ENCODE measurements around the gene NDUFB10.
A peak's percentile ranks its signal among the peaks of the same experiment; 100 is the strongest.

The NDUFB10 gene

DNA sequence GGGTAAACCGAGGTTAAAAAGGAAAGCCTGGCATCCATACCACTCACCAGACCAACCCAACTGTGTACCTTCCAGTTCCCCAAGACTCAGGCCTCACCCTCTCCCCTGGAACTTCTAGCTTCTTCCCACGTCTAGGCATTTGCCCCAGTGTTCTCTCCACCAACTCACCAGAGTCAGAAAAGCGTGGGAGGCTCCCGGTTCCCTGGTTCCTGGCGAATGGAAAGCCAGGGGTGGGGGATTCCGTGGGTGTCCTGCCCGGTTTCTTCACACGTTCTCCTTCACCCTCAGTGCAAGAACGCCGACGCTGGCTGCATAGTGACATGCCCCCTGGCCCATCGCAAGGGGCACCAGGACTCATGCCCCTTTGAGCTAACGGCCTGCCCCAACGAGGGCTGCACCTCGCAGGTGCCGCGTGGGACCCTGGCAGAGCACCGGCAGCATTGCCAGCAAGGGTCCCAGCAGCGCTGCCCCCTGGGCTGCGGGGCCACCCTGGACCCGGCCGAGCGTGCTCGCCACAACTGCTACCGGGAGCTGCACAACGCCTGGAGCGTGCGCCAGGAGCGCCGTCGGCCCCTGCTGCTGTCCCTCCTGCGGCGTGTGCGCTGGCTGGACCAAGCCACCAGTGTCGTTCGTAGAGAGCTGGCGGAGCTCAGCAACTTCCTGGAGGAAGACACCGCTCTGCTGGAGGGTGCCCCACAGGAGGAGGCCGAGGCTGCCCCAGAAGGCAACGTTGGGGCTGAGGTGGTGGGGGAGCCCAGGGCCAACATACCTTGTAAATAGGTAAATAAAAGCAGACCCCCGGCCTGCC lies 9.0 kb downstream of the NDUFB10 start:
- H3K36me3 ChIP-seq = peaks cover 3 to 7% (median 4%) of the 10 kb centered on the region in 3 donors
- H3K9me3 ChIP-seq = no peaks in the 10 kb centered on the region
- no peaks in the 10 kb centered on the region for H3K27me3 ChIP-seq
- DNase-seq = no peak
- H3K4me1 ChIP-seq = peaks cover 0 to 40% (median 27%) of the 10 kb centered on the region in 4 donors
- intact Hi-C loops (cut with DNase I; ENCODE audit: low total_unique reads) = no loop called here
- TF ChIP-seq, protein P1, sequence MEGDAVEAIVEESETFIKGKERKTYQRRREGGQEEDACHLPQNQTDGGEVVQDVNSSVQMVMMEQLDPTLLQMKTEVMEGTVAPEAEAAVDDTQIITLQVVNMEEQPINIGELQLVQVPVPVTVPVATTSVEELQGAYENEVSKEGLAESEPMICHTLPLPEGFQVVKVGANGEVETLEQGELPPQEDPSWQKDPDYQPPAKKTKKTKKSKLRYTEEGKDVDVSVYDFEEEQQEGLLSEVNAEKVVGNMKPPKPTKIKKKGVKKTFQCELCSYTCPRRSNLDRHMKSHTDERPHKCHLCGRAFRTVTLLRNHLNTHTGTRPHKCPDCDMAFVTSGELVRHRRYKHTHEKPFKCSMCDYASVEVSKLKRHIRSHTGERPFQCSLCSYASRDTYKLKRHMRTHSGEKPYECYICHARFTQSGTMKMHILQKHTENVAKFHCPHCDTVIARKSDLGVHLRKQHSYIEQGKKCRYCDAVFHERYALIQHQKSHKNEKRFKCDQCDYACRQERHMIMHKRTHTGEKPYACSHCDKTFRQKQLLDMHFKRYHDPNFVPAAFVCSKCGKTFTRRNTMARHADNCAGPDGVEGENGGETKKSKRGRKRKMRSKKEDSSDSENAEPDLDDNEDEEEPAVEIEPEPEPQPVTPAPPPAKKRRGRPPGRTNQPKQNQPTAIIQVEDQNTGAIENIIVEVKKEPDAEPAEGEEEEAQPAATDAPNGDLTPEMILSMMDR (IDR thresholded peaks at IDR 0.05) = no peak
- H3K4me3 ChIP-seq = no peak overlapping the region
- no peak overlapping the region for H3K27ac ChIP-seq

DNA sequence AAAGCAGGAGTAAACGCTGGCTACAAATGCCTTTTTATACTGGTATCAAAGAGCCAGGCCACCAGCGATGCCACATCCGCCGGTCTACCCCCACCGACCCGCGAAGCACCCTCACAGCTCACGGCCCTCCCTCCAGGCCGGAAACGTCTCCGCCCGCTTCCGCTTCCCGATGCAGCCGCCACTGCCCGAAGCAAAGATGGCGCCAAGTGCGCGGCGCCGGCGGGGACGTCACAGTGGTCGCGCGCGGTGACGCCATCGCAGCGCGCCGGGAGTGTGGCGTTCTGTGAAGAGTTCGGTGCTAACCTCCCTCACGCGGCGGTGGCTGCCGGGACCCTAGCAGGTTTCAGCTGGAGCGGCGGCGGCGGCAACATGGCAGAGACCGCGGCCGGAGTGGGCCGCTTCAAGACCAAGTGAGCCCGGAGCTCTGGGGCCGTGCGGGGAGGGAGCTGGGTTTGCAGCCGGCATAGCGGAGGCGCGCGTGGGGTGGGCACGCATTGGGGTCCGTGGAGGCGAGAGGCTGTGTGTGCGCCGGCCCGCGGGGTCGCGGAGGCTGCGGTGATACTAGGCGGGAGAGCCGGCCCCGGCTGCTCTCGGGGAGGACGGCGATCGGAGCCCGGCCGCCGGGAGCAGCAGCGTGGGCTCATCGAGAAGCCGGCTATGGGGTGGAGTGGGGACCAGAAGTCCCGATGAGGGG lies 12.6 kb downstream of the NDUFB10 start, which contains the start of gene TBL3:
Gene TBL3 (plus strand): TSS at position 258 of the 694 bp plus-strand sequence. CDS start 112 bp downstream, at position 370.
- Histone ChIP-seq H3K27me3 (peaks cover 0 to 36% of the 10 kb centered on the region in 2 donors), H3K4me1 (peaks cover 0 to 32% (median 21%) of the 10 kb centered on the region in 4 donors), H3K36me3 (peaks cover 31 to 32% (median 31%) of the 10 kb centered on the region in 3 donors), H3K4me3 (peak within 1 kb of the TSS; percentile 79 to 99), H3K27ac (peak within 1 kb of the TSS; percentile 80 to 94), H3K9me3 (no peaks in the 10 kb centered on the region)
- peak; percentile 91 to 96 for DNase-seq
- TF ChIP-seq, protein P1 (IDR thresholded peaks at IDR 0.05) = no peak
- intact Hi-C loops (cut with DNase I; ENCODE audit: low total_unique reads) = loop anchor here (5.0 kb wide), 1 partner anchor 360 kb away; the partner anchor contains the start of genes CRAMP1 and IFT140

GRCh38 chr16:1972490-1972877 lies 13.1 kb downstream of the NDUFB10 start:
- no peak for DNase-seq
- intact Hi-C loops (cut with DNase I; ENCODE audit: low total_unique reads) = loop anchor here (5.0 kb wide), 1 partner anchor 360 kb away; the partner anchor contains the start of genes CRAMP1 and IFT140
- peak overlapping the region; percentile 80 to 94 for H3K27ac ChIP-seq
- TF ChIP-seq, protein P1 (IDR thresholded peaks at IDR 0.05) = no peak
- peak overlapping the region; percentile 79 to 99 for H3K4me3 ChIP-seq
- H3K36me3 ChIP-seq = peaks cover 37 to 38% (median 37%) of the 10 kb centered on the region in 3 donors
- H3K9me3 ChIP-seq = no peaks in the 10 kb centered on the region
- peaks cover 0 to 41% of the 10 kb centered on the region in 2 donors for H3K27me3 ChIP-seq
- H3K4me1 ChIP-seq = peaks cover 0 to 32% (median 21%) of the 10 kb centered on the region in 4 donors

DNA sequence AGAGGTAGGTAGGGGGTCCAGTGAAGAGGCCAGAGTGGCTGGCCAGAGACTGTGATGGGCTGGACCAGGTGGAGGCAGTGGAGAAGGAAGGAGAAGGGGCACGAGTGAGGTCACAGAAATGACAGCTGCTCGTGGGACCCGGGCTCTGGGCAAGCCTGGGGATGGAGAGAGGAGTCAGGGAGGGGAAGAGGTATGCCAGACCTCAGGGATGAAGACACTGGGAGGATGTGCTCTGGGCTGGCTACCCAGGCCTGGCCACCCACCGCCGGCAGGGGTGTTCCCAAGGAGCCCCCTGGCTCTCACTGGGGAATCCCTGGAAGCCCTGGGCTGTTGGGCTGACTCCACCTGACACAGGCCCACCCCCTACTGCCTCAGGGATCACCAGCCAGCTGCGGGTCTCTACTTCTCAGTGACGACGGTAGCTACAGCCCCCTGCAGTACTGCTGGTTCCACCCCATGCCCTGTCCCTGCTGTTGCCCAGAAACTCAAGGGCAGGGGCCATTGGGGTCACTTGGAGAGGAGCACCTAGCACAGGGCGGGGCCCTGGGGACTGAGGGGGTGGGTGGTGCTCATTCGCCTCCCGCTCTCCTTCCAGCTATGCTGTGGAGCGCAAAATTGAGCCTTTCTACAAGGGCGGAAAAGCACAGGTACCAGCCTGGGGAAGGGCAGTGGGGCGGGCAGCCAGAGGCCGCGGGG lies 14.3 kb downstream of the NDUFB10 start:
- peaks cover 0 to 33% (median 21%) of the 10 kb centered on the region in 4 donors for H3K4me1 ChIP-seq
- H3K27me3 ChIP-seq = peaks cover 0 to 52% of the 10 kb centered on the region in 2 donors
- H3K4me3 ChIP-seq = no peak overlapping the region
- intact Hi-C loops (cut with DNase I; ENCODE audit: low total_unique reads) = loop anchor here (5.0 kb wide), 1 partner anchor 361 kb away; the partner anchor contains the start of genes CRAMP1 and IFT140
- no peak for DNase-seq
- H3K9me3 ChIP-seq = no peaks in the 10 kb centered on the region
- H3K27ac ChIP-seq = no peak overlapping the region
- peaks cover 48 to 49% (median 48%) of the 10 kb centered on the region in 3 donors for H3K36me3 ChIP-seq
- TF ChIP-seq, protein P1 (IDR thresholded peaks at IDR 0.05) = no peak

All from tibial artery (tissue), 4 donors.